HG03159 (cell line): ENCODE data around the gene ONECUT3.
"Not testable (repeated sequence)": the region's sequence is repeated elsewhere in the genome, so short reads cannot be mapped to it uniquely, and the experiment has no call there.

Experiments used
- ATAC-seq: cut with Tn5 transposase; IDR thresholded peaks from one replicate; pipeline ENCODE4 v1.9.1; 2021; ENCODE audit warnings: mild to moderate bottlenecking, moderate library complexity; ENCODE audit not compliant: unreplicated experiment

ONECUT3 gene

GRCh38 chr19:1790054-1790792 lies 36.9 kb downstream of the ONECUT3 start:
- ATAC-seq, result no peak

GRCh38 chr19:1791879-1792278 lies 38.6 kb downstream of the ONECUT3 start:
- no peak for ATAC-seq

DNA sequence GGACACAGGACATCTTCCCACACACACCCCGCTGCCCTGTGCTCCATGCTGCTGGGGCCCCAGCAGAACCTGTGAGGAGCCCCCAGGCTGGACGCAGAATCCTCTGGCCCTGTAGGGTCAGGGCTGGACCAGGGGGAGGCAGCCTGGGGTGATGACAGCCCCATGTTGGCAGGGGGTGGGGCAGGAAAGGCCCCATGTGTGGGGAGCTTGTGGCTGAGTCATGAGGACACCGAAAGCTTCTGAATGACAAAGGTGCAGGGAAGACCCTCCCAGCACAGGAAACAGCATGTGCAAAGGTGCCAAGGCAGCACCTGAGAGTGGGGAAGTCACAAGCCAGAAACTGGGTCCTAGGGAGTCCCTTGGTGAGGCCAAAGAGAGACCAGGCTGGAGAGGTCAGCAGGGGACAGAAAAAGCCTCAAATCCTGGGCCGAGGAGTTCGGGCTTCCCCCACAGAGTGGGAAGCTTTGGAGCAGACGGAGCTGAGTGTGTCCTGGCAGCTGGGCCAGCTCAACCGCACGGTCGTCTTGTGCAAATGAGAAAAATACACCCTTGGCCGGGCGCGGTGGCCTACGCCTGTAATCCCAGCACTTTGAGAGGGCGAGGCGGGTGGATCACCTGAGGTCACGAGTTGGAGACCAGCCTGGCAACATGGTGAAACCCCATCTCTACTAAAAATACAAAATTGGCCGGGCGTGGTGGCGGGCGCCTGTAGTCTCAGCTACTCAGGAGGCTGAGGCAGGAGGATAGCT lies 41.3 kb downstream of the ONECUT3 start:
- no peak for ATAC-seq

DNA sequence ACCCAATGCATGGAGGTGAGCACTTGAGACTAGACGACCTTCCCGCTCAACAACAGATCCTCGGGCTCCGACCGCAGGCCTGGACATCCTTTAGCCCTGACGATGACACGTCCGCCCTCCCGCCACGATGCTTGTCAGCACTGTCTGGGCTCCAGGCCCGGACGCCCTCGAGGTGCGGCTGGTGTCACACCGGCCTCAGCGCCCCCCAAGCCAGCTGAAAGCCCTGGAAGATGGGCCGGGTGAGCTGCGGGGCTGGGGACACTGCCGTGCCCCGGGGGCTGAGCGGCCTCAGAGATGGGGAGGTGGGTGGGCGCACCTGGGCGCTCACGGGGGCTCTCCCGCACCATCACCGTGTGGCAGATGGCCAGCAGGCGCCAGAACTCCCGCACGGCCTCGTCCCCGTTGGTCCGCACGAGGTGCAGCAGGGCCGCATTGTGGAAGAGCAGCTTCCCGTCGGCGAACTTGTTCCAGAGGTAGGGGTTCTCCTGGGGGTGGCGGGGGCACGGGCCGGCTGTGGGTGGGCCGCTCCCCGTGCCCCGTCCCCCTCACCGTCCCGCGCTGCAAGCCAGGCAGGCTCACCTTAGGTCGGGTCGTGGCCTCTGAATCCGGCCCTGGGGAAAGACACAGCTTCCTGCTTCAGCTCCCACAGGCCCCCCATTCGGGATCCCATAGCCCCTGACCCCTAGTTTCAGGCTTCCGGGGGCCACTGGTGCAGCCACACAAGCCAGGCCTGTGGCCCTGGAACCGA lies 43.3 kb downstream of the ONECUT3 start:
- ATAC-seq, result no peak

GRCh38 chr19:1797313-1797712 lies 44.0 kb downstream of the ONECUT3 start:
- not testable (repeated sequence) for ATAC-seq

GRCh38 chr19:1799695-1800342 lies 46.5 kb downstream of the ONECUT3 start:
- no peak for ATAC-seq

GRCh38 chr19:1804858-1805257 lies 51.6 kb downstream of the ONECUT3 start:
- ATAC-seq, result no peak

DNA sequence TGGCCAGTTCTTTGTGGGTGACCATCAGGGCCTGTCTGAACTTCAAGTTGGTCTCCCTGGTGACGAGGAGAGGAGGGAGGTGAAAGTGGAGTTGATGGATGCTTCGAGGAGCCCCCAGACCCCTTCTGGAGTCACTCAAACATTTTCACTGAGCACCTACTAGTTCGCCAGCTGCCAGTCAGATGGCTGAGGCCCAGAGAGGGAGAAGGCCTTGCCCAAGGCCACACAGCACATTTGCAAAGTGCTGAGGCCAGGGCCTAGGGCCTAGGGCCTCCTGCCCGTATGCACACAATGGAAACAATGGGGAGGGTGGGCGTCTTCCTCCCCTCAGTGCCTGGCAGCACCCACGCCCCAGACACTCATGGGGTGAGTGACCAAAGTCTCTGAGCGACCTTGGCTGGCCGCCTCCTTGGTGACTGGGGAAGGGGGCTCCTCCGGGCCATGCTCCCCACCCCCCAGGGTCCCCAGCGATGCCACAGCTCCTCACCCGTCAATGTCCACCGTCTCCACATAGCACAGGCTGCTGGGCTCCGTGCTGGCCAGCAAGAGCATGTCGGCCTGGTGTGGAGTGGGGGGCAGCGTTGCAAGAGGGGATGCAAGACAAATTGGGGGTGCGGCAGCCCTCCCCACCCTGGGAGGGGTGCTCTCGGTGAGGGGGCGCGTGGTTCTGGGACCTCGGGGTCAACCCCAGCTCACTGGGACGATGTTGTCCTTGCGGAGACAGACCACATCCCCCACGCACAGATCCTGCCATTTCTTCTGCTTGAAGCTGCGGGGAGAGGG lies 52.3 kb downstream of the ONECUT3 start:
- no peak for ATAC-seq

DNA sequence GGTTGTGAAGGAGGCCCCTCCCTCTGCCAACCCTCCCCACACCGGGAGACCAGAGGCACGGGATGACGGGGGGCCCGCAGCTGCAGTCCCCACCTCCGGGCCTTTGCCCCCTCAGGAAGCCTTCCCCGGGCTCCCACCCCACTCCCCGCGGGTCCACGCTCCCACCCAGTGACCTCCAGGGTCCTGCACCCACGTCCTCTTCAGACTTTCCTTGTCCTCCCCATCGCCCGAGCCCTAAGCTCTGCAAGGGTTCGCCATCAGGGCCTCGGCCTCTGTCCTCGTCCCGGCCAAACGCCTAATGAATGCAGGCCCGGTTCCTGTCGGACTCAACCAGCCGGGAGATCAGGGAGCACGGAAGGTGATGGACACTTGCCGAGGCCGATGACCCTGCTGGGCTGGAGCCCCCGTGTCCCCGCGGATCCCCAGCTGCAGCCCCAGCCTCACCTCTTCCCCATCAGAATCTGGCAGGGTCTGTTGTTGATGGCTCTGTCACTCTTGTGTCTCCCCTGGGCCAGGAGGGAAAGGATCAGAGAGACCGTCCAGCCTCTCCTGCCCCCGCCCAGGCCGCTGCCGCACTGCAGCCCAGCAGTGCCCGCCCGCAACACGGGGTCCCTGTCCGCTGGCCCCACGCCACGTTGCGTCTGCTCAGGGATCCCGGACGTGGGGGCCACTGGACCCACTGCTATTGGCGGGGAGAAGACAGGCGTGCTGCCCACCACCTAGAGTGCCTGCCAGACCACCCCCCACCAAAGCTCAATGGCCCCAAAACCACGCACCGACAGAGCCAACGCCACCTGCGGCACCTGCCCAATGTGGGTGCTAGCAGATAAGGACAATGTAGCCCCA lies 53.1 kb downstream of the ONECUT3 start:
- no peak for ATAC-seq

DNA sequence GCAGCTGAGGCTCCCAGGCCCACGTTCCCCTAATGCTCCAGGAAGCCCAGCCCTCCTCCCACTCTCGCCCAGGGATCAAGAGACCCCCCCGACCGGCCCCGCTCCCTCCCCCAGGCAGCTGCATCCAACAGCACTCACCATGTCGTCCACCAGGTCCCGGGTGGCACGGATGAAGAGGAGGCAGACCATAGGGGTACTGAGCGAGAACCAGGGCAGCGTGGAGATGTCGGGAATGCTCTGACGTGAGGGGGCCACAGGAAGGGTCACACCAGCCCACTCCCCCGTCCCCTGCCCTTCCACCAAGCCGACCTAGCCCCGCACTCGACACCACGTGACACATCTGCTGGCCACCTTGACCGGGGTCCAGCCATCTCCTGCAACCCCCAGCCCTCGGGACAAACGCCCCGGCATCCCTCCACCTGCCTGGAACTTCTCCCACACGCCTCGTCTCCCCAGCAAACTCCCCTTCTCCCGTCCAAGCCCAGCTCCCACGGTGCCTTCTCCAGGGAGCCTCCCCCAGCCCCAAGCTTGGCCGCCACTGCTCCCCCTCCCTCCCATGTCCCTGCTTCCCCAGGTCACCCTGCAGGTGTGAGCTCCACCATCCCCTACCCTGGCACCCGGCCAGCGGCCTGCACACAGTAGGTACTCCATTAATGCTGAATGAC lies 53.9 kb downstream of the ONECUT3 start:
- no peak for ATAC-seq

GRCh38 chr19:1807695-1808394 lies 54.5 kb downstream of the ONECUT3 start:
- ATAC-seq, result no peak

DNA sequence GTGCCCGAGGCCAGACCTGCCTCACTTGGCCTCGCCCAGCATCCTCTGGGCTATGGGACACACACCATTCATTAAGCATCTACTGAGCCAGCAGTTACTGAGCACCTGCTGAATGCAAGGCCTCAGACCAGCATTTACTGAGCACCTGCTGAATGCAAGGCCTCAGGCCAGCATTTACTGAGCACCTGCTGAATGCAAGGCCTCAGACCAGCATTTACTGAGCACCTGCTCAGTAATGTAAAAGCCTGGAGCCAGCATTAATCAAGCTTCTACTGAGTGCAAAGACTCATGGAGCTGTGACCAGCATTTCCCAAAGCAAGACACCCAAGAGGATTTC lies 55.1 kb downstream of the ONECUT3 start:
- ATAC-seq, result no peak

- ATAC-seq, result no peak
Observed at GRCh38 chr19:1809678-1810077, 56.4 kb downstream of the ONECUT3 start.

DNA sequence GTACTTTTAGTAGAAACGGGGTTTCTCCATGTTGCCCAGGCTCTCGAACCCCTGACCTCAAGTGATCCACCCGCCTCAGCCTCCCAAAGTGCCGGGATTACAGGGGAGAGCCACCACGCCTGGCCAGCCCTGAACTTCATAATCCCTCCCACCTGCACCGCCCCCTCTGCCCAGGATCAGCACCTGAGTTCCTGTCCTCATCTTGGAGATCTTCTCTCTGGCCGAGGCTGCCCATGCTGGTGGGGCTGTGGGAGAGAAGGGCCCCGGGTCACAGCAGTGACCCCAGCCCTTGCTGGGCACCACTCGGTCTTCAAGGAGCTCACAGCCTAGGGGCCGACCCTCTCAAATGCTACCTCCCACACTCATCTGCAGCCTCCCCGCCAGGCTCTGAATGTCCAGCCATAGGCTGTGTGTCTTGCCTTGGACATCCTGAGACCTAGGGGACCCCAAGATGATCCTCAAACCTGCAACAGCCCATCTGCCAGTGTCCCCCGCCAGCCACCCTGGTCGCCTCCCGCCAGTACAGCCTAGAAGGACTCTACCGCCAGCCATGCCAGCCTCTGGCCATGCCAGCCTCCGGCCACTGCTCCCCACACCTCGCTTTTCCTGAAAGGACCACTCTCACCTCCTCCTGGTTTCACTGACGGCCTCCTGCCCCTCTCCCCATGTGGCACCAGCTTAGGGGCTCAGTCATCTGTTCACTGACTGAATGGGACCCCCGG lies 57.3 kb downstream of the ONECUT3 start:
- no peak for ATAC-seq

GRCh38 chr19:1811472-1811894 lies 58.2 kb downstream of the ONECUT3 start:
- ATAC-seq, result no peak

DNA sequence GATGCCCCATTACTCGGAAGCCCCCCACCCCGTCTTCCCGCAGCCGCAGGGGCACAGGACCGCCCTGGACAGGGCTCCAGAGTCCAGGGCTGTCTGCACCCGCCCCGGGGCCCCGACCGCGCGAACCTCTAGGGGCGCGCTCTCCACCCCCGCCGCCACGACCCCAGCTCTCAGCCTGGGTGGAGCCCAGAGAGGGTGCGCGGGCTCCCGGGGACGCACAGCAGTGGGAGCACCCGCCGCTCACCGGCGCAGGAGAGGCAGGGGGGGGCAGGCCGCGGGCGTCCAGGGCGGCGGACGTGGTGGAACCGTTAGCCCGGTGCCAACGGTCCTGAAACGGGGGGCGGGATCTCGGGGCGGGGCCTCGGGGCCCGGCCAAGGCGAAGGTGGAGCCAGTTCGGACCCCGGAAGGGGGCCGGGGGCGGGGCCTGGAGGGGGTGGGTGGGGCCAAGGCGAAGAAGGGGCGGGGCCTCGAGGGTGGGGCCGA lies 58.7 kb downstream of the ONECUT3 start, which contains the start of gene ATP8B3:
ATP8B3 (minus strand) TSS at position 335 of the 484 bp plus-strand sequence. CDS start 540 bp downstream, outside the sequence.
- no peak for ATAC-seq

- ATAC-seq, result peak; percentile 68
Observed at GRCh38 chr19:1812426-1813191, 59.3 kb downstream of the ONECUT3 start.
